ENCODE measurements around the gene DNAJC8. TPM values are rescaled to one million over a fixed set of nuclear protein-coding genes. Genes with fewer than 3 reads are reported as not detected.

Gene DNAJC8
- total RNA-seq, 2 experiments from 2014 or later: 107 to 135 TPM

Other genes with a start within 250 kb of the DNAJC8 start
- 10 to 100 TPM; 30.1 to 37.1 TPM for gene EYA3, start 144.4 kb downstream of the DNAJC8 start, total RNA-seq
- under 1 TPM; 0.14 to 0.19 TPM for gene PTAFR, start 56.3 kb downstream of the DNAJC8 start, total RNA-seq
- gene ATP5IF1, start 3.1 kb upstream of the DNAJC8 start, total RNA-seq: 100 to 1,000 TPM; 192 to 195 TPM
- 10 to 100 TPM; 32.9 to 33.3 TPM for gene SESN2, start 26.5 kb upstream of the DNAJC8 start, total RNA-seq
- 10 to 100 TPM; 17.4 TPM for gene MED18, start 96.0 kb upstream of the DNAJC8 start, total RNA-seq
- gene PHACTR4, start 136.7 kb upstream of the DNAJC8 start, total RNA-seq: 10 to 100 TPM; 23.0 to 30.1 TPM

Measured in activated CD4-positive, alpha-beta T cell treated with anti-CD3 and anti-CD28 coated beads for 36 hours (primary cell).